T-helper 1 cell (primary cell): ENCODE data around the gene SUGCT.

ENCODE experiments used
- DNase-seq, 5 donors: peaks; one replicate each; pipeline ENCODE4 v3.0.0-alpha.2; 2012 to 2020

SUGCT gene

DNA sequence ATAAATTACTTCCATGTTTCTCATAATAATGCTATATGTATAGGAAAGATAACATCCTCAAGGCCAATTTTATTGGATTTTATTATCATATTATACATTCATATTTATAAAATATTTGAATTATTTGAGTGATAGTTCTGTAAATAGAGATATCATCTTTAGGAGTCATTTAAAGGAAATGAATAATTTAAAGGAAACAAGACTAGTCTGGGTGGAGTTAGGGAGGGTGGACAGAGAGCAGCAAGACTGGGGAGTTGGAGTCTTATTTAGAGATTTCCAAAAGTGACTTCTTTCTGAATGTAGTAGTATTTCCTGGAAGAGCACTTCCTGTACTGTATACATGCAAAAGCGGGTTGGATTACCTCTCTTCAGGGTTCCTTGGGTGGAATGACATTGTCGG lies 342.3 kb downstream of the SUGCT start:
- DNase-seq: no peak

- no peak for DNase-seq
Measured at GRCh38 chr7:40482845-40483244, 348.0 kb downstream of the SUGCT start.

DNA sequence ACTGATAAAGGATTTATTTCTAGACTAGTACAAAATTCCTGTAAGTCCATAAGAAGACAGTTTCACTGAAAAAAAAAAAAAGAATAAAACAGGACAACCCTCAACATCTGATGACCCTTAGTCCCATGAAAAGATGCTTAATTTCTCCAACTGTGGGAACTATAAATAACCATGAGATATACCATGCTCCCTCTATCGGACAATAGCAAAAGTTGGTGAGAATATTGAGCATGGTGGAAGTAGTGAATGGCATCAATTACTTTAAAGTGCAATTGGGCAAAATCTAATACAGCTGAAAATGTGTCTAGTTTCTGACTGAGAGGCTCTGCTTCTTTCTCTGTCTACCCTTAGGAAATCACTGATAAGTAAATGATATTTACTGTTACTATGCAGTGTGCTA lies 348.8 kb downstream of the SUGCT start:
- DNase-seq: no peak

DNA sequence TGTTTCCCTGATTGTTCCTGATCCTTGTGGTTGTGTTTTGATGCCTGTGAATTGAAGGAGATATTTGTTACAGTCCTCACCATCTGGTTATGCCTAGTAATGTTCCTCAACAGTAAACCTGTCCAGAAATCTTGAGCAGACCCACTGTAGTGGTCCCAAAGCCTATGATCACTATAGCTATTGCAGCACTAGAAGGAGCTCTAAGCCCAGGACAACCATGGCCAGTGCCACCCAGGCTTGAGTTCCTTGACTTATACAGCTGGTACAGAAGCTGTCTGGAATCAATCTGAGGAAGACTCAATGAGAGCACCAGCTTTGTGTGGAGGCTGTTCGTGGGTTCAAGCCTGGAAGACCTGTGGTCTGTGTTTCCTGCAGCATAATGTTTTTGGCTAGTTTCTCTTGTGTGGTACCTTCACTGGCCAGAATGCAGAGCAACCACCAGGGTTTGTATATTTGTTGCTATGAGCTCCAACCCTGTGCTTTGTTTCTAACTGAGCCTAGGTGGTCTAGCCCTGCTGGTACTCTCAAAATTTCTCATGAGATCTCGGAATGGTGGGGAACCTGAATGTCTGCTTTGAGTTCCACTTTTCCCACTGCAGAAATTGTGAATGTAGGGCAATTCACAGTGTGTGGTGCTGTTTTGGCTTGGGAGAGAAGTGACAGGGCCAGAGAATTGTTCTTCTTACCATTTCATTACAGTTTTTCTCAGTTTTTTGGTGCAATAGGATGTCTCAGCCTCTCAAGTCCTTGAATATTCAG lies 355.2 kb downstream of the SUGCT start:
- no peak for DNase-seq

GRCh38 chr7:40490603-40490924 lies 355.8 kb downstream of the SUGCT start:
- DNase-seq: no peak

GRCh38 chr7:40492946-40493345 lies 358.1 kb downstream of the SUGCT start:
- no peak for DNase-seq

DNA sequence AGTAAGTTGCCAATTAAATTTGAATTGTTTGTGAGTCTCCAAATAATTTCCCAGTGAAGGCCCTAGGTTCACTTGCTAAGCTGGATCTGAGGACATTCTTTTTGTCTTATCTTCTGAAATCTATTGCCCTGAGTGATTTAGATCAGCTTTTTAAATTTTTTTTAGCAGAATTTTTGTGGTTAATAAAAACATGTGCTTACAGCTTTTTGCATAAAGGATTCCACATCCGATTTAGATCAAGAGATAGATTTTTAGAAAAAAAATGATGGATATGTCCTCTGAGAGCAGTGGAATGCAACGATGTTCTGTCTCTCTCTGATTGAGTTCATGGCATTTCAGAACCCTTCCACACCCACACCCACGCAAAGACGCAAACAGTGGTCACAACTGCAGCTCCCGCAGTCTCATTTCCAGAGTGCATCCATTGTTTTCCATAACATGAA lies 358.8 kb downstream of the SUGCT start:
- no peak for DNase-seq

DNA sequence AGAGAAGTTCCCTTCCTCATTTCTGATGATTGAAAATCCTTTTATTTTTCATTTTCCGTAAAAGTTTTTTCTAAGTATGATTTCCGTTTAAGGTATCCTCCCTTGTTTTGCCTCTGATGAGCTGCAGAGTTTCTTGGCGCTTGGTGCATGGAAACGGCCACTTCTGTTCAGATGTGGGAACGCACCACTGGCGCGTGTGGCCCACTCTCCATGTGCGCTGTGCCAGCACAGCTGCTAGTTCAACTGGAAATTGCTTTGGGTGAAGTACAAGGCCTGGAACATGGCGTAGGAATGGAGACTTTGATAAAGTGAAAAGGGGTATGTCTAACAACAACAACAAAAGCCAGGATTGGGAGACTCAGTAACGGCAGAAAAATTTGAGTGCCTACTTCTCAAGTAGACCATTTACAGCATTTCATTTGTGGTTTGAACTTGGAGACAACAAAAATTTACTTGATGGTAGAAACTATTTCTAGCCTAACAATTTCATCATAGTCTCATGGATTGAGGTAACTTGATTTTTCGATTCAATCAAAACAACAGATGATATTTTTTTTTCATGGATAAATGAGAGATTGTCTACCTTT lies 364.2 kb downstream of the SUGCT start:
- no peak for DNase-seq

DNA sequence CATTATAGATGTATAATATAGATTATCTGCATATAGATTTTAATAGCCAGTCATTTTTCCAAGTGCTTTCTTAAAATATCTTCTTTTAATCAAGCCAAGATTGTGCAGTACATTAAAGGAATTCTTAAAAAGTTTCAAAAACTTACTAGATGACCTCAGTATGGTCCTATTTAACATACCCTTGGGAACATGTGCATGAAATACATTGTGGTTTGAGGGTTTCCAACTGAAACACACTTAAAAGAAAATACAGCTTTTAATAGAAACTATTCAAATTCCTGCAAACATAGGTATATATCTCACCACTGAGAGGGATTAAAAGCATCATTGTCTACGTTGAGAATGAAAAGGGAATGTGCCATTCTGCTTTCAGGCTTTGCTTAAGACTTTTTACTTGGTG lies 364.9 kb downstream of the SUGCT start:
- DNase-seq: no peak

DNA sequence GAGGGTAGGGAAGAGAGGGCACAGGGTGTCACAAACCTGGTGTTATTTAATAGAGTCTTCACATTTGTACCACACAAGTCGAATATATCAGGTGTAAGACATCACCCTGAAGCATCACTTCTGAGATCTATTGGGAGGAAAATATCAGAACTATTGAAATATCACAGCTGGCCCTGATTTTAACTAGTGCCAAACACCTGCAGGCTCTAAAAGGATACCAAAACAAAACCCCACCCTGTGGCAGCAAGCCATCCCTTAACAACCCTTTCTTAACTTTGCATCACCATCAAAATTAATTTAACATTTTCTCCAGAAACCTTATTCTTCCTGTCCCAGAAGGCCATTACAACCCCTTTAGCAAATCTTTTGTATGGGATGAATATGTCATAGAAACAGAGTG lies 365.4 kb downstream of the SUGCT start:
- no peak for DNase-seq

- no peak for DNase-seq
Measured at GRCh38 chr7:40502359-40502758, 367.6 kb downstream of the SUGCT start.

- no peak for DNase-seq
Measured at GRCh38 chr7:40506158-40506557, 371.4 kb downstream of the SUGCT start.

GRCh38 chr7:40507166-40507565 lies 372.4 kb downstream of the SUGCT start:
- no peak for DNase-seq

DNA sequence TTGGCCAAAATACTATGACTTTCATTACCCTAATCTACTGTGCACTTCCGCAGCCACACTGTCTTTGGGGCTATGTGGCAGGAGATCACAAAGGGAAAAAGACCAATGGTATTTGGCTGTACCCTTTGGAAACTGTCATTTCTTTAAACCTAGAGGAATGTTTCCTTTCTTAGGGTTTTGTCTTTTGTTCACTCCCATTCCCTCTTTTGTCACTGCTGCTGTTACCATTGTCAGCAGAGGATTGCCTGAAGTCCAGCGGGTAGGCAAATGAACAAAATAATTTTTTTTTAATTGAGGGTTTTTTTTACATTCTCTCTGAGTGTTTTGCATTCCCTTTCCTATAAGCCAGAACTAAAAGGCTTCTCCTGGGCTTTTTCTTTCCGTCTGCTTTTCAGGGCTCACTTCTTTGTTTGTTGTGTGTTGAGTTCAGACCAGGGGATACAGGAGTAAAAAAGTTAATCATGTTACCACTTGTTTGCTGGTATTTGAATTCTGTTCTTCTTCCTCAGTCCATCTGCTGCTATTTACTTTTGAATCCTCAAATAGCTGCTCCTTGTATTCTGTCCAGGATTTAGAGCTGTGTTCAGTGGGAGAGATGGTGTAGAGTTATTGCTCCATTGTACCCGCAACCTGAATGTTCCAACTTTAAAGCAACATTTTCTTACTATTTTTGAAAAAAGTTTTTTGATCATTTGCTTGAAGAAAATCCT lies 374.6 kb downstream of the SUGCT start:
- no peak for DNase-seq

DNA sequence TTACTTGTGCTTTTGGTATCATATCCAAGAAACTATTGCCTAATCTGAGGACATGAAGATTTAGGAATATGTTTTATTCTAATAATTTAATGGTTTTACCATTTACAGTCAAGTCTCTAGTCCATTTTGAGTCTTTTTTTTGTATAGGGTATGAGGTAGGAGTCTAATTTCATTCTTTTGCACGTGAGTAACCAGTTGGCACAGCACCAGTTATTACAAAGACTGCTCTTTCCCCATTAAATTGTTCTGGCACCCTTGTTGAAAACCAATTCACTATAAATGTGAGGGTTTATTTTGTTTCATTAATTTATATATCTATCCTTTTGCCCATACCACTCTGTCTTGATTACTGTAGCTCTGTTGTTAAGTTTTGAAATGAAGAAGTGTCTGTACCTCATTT lies 381.6 kb downstream of the SUGCT start:
- no peak for DNase-seq

DNA sequence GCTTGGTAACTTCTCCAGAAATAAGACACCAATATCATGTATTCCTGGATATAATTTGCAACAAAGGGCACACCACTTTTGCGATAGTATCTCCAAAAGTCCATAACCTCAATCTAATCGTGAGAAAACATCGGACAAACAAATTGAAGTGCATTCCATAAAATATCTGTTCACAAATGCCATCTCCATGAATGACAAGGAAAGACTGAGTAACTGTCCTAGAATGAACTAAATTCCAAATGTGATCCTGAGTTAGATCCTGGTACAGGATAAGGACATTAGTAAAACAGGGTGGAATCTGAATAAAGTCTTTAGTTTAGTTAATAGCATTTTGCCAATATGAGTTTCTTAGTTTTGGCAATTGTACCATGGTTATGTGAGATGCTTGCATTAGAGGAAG lies 384.2 kb downstream of the SUGCT start:
- DNase-seq: no peak

DNA sequence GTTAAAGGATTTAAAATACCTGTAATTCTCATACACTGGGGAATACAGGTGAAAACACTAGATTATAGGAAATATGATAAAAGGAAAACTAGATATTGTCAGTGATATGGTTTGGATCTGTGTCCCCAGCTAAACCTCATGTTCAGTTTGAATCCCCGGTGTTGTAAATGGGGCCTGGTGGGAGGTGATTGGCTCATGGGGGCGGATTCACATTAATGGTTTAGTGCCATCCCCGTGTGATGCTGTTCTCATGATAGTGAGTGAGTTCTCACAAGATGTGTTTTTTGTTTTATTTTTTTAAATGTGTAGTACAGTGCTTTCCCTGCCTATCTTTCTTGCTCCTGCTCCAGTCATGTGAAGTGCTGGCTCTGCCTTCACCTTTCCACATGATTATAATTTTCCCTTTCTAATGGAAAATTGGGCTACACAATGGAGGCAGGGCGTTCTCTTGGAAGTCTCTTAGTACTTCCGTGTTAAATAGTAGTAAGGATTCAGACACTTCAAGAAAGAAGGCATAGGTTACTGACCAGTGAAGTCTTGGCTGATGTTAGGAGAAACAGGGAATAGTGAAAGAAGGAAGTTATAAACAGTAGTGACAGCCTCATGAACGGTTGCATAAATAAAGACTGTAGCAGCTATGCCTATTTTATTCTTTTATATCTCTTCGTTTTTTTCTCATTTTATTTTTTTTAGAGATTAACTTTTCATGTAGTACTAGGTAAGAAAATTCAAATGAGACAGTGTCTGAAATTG lies 386.4 kb downstream of the SUGCT start:
- no peak for DNase-seq

DNA sequence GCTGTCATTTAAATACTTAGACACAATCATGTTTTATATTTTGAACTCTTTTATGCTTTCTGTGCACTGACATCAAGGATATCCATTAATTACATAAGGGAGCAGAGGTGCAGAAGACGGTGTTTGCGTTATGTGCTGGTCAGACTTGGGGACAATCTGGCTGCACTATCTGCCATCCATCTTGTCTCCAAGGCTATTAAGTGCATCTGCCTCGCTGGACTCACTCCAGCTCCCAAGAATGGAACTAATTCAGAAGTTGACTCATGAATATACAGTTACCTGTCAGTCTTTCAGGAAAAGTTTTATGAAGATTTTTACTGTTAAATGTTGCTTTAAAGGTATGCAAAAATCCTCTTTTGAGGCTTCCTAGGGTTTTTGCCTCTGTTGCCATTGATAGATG lies 391.0 kb downstream of the SUGCT start:
- no peak for DNase-seq

DNA sequence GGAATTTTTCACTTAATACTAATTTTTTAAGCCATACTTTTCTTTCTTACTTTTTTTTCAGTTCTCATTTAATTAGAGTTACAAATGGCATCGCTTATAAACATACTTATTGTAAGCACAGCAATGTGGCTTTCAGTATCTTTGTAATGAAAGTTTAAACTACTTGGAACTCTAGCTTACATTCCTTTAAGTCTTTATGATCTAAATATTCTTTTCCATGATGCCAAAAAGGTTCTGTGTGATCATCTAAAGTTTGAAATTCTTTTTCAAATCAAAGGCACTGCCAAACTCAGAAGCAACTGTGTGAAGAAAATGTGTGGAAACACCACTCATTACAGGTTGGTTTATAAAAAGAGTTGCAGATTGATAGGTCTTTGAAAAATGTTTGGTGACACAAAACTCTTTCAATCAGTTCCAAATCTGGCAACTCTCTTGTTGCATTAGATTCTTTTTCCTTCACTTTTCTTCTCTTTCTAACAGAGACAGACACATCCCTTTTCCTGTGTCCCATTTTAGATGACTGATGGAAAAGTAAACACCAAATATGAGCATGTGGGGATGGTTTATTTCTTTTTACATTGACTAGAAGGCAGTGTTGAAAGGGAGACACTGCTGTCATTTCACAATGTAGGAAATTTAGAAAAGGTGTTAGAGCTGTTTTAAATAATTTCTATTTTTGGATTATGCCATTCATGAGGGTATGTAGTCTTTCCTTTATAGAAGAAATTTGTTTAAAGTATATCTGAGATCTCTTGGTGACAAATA lies 392.3 kb downstream of the SUGCT start:
- DNase-seq: no peak

GRCh38 chr7:40527723-40528122 lies 392.9 kb downstream of the SUGCT start:
- no peak for DNase-seq

DNA sequence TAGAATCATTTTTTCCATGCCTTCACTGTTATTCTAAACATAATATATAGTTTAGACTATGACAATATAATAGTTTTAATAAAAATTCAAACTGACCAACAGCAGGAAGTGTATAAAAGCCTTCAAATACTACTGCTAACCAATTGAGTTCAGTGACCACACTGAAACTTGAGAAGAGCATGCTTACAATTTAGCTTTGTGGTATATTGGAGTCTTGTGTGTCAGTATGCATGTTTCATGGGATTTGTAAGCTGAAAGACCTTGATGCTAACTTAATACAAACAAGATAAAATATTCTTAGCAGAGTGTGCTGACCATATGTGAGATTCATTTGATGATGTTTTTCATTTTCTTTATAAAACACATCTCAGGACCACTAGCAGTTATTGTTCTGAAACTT lies 395.5 kb downstream of the SUGCT start:
- DNase-seq: no peak

- no peak for DNase-seq
Measured at GRCh38 chr7:40531956-40532355, 397.2 kb downstream of the SUGCT start.

GRCh38 chr7:40535678-40536077 lies 400.9 kb downstream of the SUGCT start:
- DNase-seq: no peak
